ENCODE measurements around the gene LYSMD2. TPM values are rescaled to one million over a fixed set of nuclear protein-coding genes. Genes with fewer than 3 reads are reported as not detected.

Gene LYSMD2
- total RNA-seq, 2 experiments from 2014 or later: 18.5 to 19.0 TPM

DNA sequence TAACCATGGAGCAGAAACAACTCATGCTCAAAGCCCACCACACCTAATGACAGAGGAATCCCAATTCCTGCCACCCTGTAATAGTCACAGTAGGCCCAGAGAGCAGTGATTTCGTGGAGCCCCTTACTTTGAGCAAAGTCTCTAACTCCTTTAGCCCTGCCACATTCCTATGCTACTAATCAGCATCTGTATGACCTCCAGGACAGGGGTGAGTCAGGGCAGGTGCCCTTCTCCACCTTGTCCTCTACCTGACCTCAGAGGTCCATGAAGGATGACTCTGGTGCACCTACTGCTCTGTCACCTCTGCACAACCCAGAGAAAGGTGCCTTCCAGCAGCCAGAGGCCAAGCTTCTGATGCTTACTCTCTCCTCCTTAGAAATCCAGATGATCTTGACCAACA, 62.2 kb downstream of the LYSMD2 start:
- TF ChIP-seq, protein P1, sequence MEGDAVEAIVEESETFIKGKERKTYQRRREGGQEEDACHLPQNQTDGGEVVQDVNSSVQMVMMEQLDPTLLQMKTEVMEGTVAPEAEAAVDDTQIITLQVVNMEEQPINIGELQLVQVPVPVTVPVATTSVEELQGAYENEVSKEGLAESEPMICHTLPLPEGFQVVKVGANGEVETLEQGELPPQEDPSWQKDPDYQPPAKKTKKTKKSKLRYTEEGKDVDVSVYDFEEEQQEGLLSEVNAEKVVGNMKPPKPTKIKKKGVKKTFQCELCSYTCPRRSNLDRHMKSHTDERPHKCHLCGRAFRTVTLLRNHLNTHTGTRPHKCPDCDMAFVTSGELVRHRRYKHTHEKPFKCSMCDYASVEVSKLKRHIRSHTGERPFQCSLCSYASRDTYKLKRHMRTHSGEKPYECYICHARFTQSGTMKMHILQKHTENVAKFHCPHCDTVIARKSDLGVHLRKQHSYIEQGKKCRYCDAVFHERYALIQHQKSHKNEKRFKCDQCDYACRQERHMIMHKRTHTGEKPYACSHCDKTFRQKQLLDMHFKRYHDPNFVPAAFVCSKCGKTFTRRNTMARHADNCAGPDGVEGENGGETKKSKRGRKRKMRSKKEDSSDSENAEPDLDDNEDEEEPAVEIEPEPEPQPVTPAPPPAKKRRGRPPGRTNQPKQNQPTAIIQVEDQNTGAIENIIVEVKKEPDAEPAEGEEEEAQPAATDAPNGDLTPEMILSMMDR (IDR thresholded peaks at IDR 0.05): no peak
- Mint-ChIP-seq H3K9me3 (no peaks in the 10 kb centered on the region), H3K4me1 (ENCODE audit: low read depth) (no peaks in the 10 kb centered on the region), H3K36me3 (ENCODE audit: low read depth) (no peaks in the 10 kb centered on the region), H3K4me3 (no peak overlapping the region), H3K27me3 (peaks cover 10% of the 10 kb centered on the region), H3K27ac (no peak overlapping the region)
- intact Hi-C loops (cut with micrococcal nuclease): no loop called here
- ATAC-seq (no peak), DNase-seq (no peak)
- ChIA-PET CTCF (no interaction called here), POLR2A (no interaction called here)

Other genes with a start within 250 kb of the LYSMD2 start
- gene DMXL2, start 114.9 kb downstream of the LYSMD2 start, total RNA-seq: 1 to 10 TPM; 4.2 to 4.8 TPM
- not detected for gene SCG3, start 56.2 kb downstream of the LYSMD2 start, total RNA-seq
- gene TMOD2, start 13.9 kb upstream of the LYSMD2 start, total RNA-seq: 1 to 10 TPM; 4.8 to 7.0 TPM
- 10 to 100 TPM; 53.6 to 59.2 TPM for gene TMOD3, start 92.0 kb upstream of the LYSMD2 start, total RNA-seq
- 10 to 100 TPM; 28.9 to 31.1 TPM for gene LEO1, start 234.1 kb upstream of the LYSMD2 start, total RNA-seq